ENCODE results near the gene OR7D4. TPM values are rescaled to one million over a fixed set of nuclear protein-coding genes. Genes with fewer than 3 reads are reported as not detected.

Gene OR7D4
- total RNA-seq (2021) (not detected in 3 replicates), Bru-seq, nascent RNA (not detected)
- long read RNA-seq, experiment 1 = 0 reads
- long read RNA-seq, experiment 2 = 0 reads
- long read RNA-seq, experiment 3 = 0 reads

DNA sequence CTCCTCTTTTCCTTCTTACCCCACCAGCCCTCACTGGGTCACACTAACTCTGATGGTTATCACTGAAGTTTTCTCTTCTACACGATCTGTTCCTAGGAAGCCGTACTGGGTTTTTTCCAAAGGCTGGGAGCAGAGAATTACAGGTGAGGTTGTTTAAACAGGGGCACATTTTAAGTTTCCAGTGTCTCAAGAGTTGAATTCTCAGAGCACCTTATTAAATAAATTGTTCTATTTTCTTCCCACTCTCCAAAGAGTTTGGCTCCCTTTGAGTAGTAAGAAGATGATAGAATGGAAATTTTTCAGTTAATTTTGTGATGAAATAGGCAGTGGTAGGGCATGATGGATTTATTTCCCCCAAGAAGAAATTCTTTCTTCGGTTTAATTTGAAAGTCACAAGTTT, at the start of gene OR7D4:
TSS of gene OR7D4 (minus strand) at position 101 of the 400 bp plus-strand sequence. CDS start 4,752 bp downstream, outside the sequence.
- no peak within 1 kb of the TSS for H3K27ac Mint-ChIP-seq
- TF ChIP-seq, protein P1, sequence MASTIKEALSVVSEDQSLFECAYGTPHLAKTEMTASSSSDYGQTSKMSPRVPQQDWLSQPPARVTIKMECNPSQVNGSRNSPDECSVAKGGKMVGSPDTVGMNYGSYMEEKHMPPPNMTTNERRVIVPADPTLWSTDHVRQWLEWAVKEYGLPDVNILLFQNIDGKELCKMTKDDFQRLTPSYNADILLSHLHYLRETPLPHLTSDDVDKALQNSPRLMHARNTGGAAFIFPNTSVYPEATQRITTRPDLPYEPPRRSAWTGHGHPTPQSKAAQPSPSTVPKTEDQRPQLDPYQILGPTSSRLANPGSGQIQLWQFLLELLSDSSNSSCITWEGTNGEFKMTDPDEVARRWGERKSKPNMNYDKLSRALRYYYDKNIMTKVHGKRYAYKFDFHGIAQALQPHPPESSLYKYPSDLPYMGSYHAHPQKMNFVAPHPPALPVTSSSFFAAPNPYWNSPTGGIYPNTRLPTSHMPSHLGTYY (CRISPR knock-in tag; IDR thresholded peaks at IDR 0.05) = no peak
- TF ChIP-seq ELF4 (CRISPR knock-in tag; IDR thresholded peaks at IDR 0.05; ENCODE audit: low read depth) (no peak), MYBL2 (CRISPR knock-in tag; IDR thresholded peaks at IDR 0.05) (no peak), ESRRA (CRISPR knock-in tag; IDR thresholded peaks at IDR 0.05; ENCODE audit: borderline replicate concordance) (no peak), ZNF423 (CRISPR knock-in tag; IDR thresholded peaks at IDR 0.05) (no peak), HMGA2 (CRISPR knock-in tag; IDR thresholded peaks at IDR 0.05) (no peak), TEAD4 (CRISPR knock-in tag; IDR thresholded peaks at IDR 0.05) (no peak), TCF7 (CRISPR knock-in tag; IDR thresholded peaks at IDR 0.05; ENCODE audit: low read depth) (no peak)
- TF ChIP-seq, protein P2, sequence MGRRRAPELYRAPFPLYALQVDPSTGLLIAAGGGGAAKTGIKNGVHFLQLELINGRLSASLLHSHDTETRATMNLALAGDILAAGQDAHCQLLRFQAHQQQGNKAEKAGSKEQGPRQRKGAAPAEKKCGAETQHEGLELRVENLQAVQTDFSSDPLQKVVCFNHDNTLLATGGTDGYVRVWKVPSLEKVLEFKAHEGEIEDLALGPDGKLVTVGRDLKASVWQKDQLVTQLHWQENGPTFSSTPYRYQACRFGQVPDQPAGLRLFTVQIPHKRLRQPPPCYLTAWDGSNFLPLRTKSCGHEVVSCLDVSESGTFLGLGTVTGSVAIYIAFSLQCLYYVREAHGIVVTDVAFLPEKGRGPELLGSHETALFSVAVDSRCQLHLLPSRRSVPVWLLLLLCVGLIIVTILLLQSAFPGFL (CRISPR knock-in tag; IDR thresholded peaks at IDR 0.05; ENCODE audit: borderline replicate concordance) = no peak
- TF ChIP-seq, protein P3, sequence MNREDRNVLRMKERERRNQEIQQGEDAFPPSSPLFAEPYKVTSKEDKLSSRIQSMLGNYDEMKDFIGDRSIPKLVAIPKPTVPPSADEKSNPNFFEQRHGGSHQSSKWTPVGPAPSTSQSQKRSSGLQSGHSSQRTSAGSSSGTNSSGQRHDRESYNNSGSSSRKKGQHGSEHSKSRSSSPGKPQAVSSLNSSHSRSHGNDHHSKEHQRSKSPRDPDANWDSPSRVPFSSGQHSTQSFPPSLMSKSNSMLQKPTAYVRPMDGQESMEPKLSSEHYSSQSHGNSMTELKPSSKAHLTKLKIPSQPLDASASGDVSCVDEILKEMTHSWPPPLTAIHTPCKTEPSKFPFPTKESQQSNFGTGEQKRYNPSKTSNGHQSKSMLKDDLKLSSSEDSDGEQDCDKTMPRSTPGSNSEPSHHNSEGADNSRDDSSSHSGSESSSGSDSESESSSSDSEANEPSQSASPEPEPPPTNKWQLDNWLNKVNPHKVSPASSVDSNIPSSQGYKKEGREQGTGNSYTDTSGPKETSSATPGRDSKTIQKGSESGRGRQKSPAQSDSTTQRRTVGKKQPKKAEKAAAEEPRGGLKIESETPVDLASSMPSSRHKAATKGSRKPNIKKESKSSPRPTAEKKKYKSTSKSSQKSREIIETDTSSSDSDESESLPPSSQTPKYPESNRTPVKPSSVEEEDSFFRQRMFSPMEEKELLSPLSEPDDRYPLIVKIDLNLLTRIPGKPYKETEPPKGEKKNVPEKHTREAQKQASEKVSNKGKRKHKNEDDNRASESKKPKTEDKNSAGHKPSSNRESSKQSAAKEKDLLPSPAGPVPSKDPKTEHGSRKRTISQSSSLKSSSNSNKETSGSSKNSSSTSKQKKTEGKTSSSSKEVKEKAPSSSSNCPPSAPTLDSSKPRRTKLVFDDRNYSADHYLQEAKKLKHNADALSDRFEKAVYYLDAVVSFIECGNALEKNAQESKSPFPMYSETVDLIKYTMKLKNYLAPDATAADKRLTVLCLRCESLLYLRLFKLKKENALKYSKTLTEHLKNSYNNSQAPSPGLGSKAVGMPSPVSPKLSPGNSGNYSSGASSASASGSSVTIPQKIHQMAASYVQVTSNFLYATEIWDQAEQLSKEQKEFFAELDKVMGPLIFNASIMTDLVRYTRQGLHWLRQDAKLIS (CRISPR knock-in tag; IDR thresholded peaks at IDR 0.05; ENCODE audit: borderline replicate concordance) = no peak
- H3K9me3 Mint-ChIP-seq = peaks cover 75% of the 10 kb centered on the region
- peaks cover 16% of the 10 kb centered on the region for H3K27me3 Mint-ChIP-seq (ENCODE audit: low read depth)
- POLR2A ChIA-PET = no interaction called here
- peaks cover 57% of the 10 kb centered on the region for H3K36me3 Mint-ChIP-seq
- H3K4me3 Mint-ChIP-seq = no peak within 1 kb of the TSS
- CTCF ChIA-PET = no interaction called here
- ATAC-seq = no peak
- no peaks in the 10 kb centered on the region for H3K4me1 Mint-ChIP-seq
- no peak for DNase-seq (ENCODE audit: low spot score)

DNA sequence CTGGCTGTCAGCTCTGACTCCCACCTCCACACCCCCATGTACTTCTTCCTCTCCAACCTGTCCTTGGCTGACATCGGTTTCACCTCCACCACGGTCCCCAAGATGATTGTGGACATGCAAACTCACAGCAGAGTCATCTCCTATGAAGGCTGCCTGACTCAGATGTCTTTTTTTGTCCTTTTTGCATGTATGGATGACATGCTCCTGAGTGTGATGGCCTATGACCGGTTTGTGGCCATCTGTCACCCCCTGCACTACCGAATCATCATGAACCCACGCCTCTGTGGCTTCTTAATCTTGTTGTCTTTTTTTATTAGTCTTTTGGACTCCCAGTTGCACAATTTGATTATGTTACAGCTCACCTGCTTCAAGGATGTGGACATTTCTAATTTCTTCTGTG, 31.8 kb upstream of the OR7D4 start:
- TF ChIP-seq TCF7 (CRISPR knock-in tag; IDR thresholded peaks at IDR 0.05; ENCODE audit: low read depth) (no peak), MYBL2 (CRISPR knock-in tag; IDR thresholded peaks at IDR 0.05) (no peak)
- POLR2A ChIA-PET = no interaction called here
- H3K4me1 Mint-ChIP-seq = no peaks in the 10 kb centered on the region
- no peak overlapping the region for H3K27ac Mint-ChIP-seq
- peaks cover 12% of the 10 kb centered on the region for H3K27me3 Mint-ChIP-seq (ENCODE audit: low read depth)
- CTCF ChIA-PET = no interaction called here
- no peak overlapping the region for H3K4me3 Mint-ChIP-seq
- no peak for ATAC-seq
- peaks cover 80% of the 10 kb centered on the region for H3K9me3 Mint-ChIP-seq
- H3K36me3 Mint-ChIP-seq = peaks cover 61% of the 10 kb centered on the region
- no peak for DNase-seq (ENCODE audit: low spot score)

DNA sequence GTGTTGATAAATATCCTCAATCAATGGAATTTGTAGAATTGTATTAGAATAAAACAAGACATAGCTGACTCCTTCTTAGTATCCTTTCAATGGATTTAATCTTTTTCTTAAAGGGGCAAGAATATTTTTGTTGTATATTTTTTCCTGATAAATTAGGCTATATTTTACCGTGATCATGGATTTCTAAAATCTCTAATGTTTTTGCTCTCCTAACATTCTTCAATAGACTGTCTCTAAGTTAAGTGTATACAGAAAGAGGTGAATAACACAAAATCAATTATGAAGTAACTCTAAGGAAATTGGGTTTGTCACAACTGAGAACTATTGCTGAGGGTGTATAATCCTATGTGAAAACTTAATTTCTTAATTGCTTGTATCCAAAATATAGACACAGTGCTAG, 31.2 kb upstream of the OR7D4 start, which contains the start of gene OR7E24:
TSS of gene OR7E24 (plus strand) at position 301 of the 400 bp plus-strand sequence. CDS start 114 bp downstream, outside the sequence.
- TF ChIP-seq TP53 (CRISPR knock-in tag; IDR thresholded peaks at IDR 0.05) (no peak), GABPB1 (CRISPR knock-in tag; IDR thresholded peaks at IDR 0.05) (no peak), GTF2I (CRISPR knock-in tag; conservative IDR thresholded peaks at IDR 0.05) (no peak), TCF7 (CRISPR knock-in tag; IDR thresholded peaks at IDR 0.05; ENCODE audit: low read depth) (no peak), MYBL2 (CRISPR knock-in tag; IDR thresholded peaks at IDR 0.05) (no peak), ZNF232 (CRISPR knock-in tag; IDR thresholded peaks at IDR 0.05) (no peak), ATF1 (CRISPR knock-in tag; IDR thresholded peaks at IDR 0.05) (no peak)

More for the DNA sequence above, 31.2 kb upstream of the OR7D4 start, which contains the start of gene OR7E24:
- DNase-seq (ENCODE audit: low spot score) (no peak), ATAC-seq (no peak)
- ChIA-PET CTCF (no interaction called here), POLR2A (no interaction called here)
- no peaks in the 10 kb centered on the region for H3K4me1 Mint-ChIP-seq
- peaks cover 12% of the 10 kb centered on the region for H3K27me3 Mint-ChIP-seq (ENCODE audit: low read depth)
- peaks cover 60% of the 10 kb centered on the region for H3K36me3 Mint-ChIP-seq
- H3K27ac Mint-ChIP-seq = no peak within 1 kb of the TSS
- peaks cover 75% of the 10 kb centered on the region for H3K9me3 Mint-ChIP-seq
- H3K4me3 Mint-ChIP-seq = no peak within 1 kb of the TSS

All from WTC11 (cell line).